NCI-H82 (cell line): ENCODE measurements around the gene NPIPA5.
"Not testable (repeated sequence)": the region's sequence is repeated elsewhere in the genome, so short reads cannot be mapped to it uniquely, and the experiment has no call there.

ENCODE experiments used
- DNase-seq: peaks from one replicate; lab custom pipeline; 2025; lab: John Stamatoyannopoulos, UW

NPIPA5 gene

DNA sequence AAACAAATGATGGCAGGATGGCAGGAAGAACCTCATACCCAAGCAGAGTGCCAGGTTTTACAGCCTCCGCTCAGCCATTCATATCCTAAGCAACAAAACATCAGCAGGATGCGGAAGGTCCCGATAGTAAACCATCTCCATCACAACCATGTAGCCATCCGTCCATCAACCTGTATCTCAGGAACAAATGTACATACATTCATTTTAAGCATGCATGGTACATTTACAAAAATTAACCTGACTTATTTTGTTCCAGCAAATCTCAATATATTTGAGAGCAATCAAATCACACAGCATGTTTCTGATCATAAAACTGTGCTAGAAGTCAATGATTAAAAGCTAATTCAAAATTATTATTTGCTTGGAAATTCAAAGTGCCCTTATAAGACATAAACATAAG lies at the start of gene NPIPA5:
TSS of gene NPIPA5 (minus strand) at position 101 of the 400 bp plus-strand sequence. CDS start at position 101, 0 bp downstream.
- DNase-seq: not testable (repeated sequence)

DNA sequence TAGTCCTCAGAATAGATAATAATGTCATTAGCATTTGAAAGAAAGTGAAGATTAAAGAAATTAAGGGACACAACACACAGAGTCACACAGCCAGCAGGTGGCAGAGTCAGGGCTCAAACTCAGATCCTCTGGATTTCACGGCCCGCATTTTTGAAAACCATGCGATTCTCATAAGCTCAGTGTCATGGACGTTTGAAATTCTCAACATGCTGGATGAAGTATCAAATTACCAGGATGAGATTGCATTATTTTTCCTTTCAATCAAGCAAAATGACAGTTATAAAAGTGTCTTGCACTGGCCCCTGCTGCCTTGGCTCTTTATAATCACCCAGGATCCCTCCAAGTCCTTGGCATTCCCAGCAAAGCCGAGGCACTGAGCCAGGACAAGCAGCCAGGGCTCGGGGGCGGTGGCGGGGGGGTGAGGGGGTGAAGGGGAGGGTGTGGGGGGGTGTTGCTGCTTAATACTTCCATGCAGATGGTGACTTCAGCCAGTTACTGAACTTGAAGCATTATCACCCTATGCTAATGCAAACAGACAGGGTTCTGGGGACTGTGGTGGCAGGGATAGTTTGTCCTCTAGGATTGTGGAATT lies 49.6 kb upstream of the NPIPA5 start:
- peak; percentile 80 for DNase-seq

DNA sequence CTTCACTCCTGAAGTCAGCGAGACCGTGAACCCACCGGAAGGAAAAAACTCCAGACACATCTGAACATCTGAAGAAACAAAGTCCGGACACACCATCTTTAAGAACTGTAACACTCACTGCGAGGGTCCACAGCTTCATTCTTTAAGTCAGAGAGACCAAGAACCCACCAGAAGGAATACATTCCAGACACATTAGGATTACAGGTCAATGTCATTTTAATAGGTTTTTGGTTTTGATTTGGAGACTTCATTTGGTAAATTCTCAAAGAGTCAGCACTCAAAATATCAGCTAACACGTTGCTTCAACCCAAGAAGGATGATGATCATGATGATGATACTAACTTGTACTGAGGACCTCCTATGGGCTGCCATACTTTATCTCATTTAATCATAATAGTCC lies 48.7 kb upstream of the NPIPA5 start:
- no peak for DNase-seq

- no peak for DNase-seq
These were observed 47.8 kb upstream of the NPIPA5 start for GRCh38 chr16:15425861-15426260.

- no peak for DNase-seq
These were observed 44.1 kb upstream of the NPIPA5 start for GRCh38 chr16:15422222-15422621.

GRCh38 chr16:15421696-15422095 lies 43.6 kb upstream of the NPIPA5 start:
- DNase-seq: not testable (repeated sequence)

DNA sequence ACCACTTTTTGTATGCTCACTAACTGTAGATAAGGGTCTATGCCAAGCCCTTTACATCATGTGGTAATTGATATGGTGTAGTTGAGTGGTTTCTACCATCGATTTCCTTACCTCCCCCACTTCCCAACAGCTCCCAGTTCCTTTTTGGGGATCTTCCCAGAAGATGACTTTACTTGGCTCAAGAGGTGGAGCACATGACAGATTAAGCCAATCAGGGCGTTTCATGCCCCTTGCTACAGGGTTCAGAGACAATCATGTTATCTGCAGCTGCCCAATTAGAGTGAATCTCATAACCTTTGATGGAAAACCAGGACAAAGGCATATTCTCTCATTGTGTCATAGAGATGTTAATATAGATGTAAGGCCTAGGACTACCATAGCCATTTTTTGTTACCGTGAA lies 40.1 kb upstream of the NPIPA5 start:
- no peak for DNase-seq

GRCh38 chr16:15417197-15417596 lies 39.1 kb upstream of the NPIPA5 start:
- no peak for DNase-seq

- DNase-seq: no peak
These were observed 37.5 kb upstream of the NPIPA5 start for GRCh38 chr16:15415511-15415985.

GRCh38 chr16:15409476-15409875 lies 31.4 kb upstream of the NPIPA5 start:
- DNase-seq: not testable (repeated sequence)

- DNase-seq: peak; percentile 4
These were observed 29.7 kb upstream of the NPIPA5 start for GRCh38 chr16:15407756-15408155.

GRCh38 chr16:15404792-15405191 lies 26.7 kb upstream of the NPIPA5 start:
- DNase-seq: no peak

GRCh38 chr16:15404091-15404490 lies 26.0 kb upstream of the NPIPA5 start:
- not testable (repeated sequence) for DNase-seq

DNA sequence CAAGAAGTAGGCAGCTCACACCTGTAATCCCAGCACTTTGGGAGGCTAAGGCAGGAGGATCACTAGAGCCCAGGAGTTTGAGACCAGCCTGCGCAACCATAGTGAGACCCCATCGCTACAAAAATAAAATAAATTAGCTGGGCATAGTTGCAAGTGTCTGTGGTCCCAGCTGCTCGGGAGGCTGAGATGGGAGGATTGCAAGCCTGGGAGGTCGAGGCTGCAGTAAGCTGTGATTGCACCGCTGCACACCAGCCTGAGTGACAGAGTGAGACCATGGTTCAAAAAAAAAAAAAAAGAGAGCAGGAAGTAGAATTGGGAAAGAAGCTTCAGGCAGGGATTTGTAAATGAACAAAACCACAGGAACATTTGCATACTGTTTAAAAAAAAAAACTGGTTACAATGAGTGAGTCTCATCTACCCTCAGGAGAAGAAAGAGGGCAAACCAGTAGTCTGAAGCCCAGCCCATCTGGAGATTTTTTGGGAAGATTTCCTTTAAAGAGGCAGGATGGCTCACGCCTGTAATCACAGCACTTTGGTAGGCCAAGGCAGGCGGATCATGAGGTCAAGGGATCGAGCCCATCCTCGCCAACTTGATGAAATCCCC lies 25.4 kb upstream of the NPIPA5 start:
- no peak for DNase-seq

- DNase-seq: no peak
These were observed 23.9 kb upstream of the NPIPA5 start for GRCh38 chr16:15401972-15402371.

GRCh38 chr16:15400314-15400713 lies 22.2 kb upstream of the NPIPA5 start:
- not testable (repeated sequence) for DNase-seq

DNA sequence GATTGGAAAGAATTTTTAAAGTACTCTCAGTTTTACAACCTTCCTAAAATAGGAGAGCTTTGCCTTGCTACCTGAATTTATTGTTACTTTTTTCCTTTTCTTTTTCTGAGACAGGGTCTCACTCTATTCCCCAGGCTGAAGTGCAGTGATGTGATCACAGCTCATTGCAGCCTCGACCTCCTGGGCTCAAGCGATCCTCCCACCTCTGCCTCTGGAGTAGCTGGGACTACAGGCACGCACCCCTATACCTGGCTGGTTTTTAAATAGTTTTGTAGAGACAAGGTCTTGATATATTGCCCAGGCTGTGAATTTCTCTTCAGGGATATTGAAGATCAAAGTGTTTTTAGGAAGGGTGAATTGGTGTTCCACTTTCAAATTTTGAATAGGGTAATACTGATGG lies 21.2 kb upstream of the NPIPA5 start:
- DNase-seq: no peak

DNA sequence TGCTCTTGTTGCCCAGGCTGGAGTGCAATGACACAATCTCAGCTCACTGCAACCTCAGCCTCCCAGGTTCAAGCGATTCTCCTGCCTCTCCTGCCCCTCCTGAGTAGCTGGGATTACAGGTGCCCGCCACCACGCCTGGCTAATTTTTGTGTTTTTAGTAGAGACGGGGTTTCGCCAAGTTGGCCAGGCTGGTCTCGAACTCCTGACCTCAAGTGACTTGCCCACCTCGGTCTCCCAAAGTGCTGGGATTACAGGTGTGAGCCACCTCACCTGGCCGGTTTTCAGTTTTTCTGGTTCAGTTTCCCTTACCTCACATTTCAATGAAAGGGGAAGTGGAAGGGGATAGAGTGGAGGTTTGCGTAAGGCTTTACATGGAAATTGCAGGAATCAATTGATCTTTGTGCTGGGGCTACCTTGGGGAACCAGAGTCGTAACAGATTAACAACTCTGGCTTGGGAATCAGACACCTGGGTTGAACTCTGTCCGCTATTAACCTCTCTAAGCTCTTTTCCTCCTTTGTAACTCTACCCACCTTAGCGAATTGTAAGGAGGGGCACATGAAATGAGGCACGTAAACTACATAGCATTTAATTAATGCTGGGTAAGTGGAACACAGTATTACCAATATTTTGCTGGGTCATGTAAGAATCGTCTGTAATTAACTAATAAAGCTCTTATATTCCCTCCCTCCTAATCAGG lies 20.7 kb upstream of the NPIPA5 start:
- DNase-seq: peak; percentile 14

- no peak for DNase-seq
These were observed 19.0 kb upstream of the NPIPA5 start for GRCh38 chr16:15396948-15397594.

GRCh38 chr16:15396509-15396829 lies 18.4 kb upstream of the NPIPA5 start:
- not testable (repeated sequence) for DNase-seq

GRCh38 chr16:15395631-15396508 lies 17.8 kb upstream of the NPIPA5 start, which contains the start of gene MPV17L:
TSS of gene MPV17L (plus strand) at chr16:15395754. CDS start at chr16:15395898, 144 bp downstream.
- peak; percentile 37 for DNase-seq

- not testable (repeated sequence) for DNase-seq
These were observed 14.9 kb upstream of the NPIPA5 start for GRCh38 chr16:15393025-15393424.
